Ectodermal cell (in vitro differentiated cells): ENCODE data around the gene SYNPO.

ENCODE experiments used
- H3K27ac ChIP-seq: 2 replicates; pipeline ENCODE4 v1.7.0; 2013; ENCODE audit warnings: mild to moderate bottlenecking, low read depth, low read length; ENCODE audit not compliant: insufficient read depth, poor library complexity, severe bottlenecking
- H3K27me3 ChIP-seq: 2 replicates; pipeline ENCODE4 v1.7.0; 2013; ENCODE audit warnings: mild to moderate bottlenecking, low read length; ENCODE audit not compliant: insufficient read depth, control insufficient read depth, poor library complexity, severe bottlenecking
- H3K36me3 ChIP-seq: one replicate; pipeline ENCODE4 v1.7.0; 2013; ENCODE audit warnings: low read length; ENCODE audit not compliant: control insufficient read depth, insufficient read depth
- H3K4me1 ChIP-seq: one replicate; pipeline ENCODE4 v1.7.0; 2013; ENCODE audit warnings: low read length; ENCODE audit not compliant: control insufficient read depth, insufficient read depth
- H3K4me3 ChIP-seq: 2 replicates; pipeline ENCODE4 v1.7.0; 2013; ENCODE audit warnings: low read depth, low read length, control low read depth; ENCODE audit not compliant: insufficient read depth
- H3K9me3 ChIP-seq: 2 replicates; pipeline ENCODE4 v1.7.0; 2013; ENCODE audit warnings: mild to moderate bottlenecking, low read length, moderate library complexity; ENCODE audit not compliant: control insufficient read depth
- WGBS, 2 experiments: methylation state at CpG; one replicate each; pipeline ENCODE4 v1.1.7; 2013; ENCODE audit warnings: missing lambda C conversion rate in 2 of 2; 5-methylcytosine and 5-hydroxymethylcytosine counted together

Gene SYNPO

GRCh38 chr5:150607105-150607504 is 33.4 kb upstream of the SYNPO start:
- H3K4me3 ChIP-seq: no peak overlapping the region
- no peaks in the 10 kb centered on the region for H3K4me1 ChIP-seq
- no peaks in the 10 kb centered on the region for H3K9me3 ChIP-seq
- no peaks in the 10 kb centered on the region for H3K36me3 ChIP-seq
- H3K27ac ChIP-seq: no peak overlapping the region
- WGBS, 2 experiments: 94 to 95% methylated on average over 6 of the region's 6 CpGs
- no peaks in the 10 kb centered on the region for H3K27me3 ChIP-seq

- no peak overlapping the region for H3K27ac ChIP-seq
- 98 to 100% methylated on average over 4 of the region's 4 CpGs for WGBS, 2 experiments
- H3K36me3 ChIP-seq: no peaks in the 10 kb centered on the region
- no peak overlapping the region for H3K4me3 ChIP-seq
- H3K9me3 ChIP-seq: no peaks in the 10 kb centered on the region
- H3K27me3 ChIP-seq: no peaks in the 10 kb centered on the region
- no peaks in the 10 kb centered on the region for H3K4me1 ChIP-seq
Observed at GRCh38 chr5:150607991-150608390, 32.5 kb upstream of the SYNPO start.

- Histone ChIP-seq H3K4me1 (peaks cover under 1% of the 10 kb centered on the region), H3K36me3 (no peaks in the 10 kb centered on the region), H3K27me3 (no peaks in the 10 kb centered on the region), H3K27ac (no peak overlapping the region), H3K4me3 (no peak overlapping the region), H3K9me3 (no peaks in the 10 kb centered on the region)
- WGBS, 2 experiments: 75 to 78% methylated on average over 5 of the region's 5 CpGs
Observed at GRCh38 chr5:150608991-150609390, 31.5 kb upstream of the SYNPO start.

GRCh38 chr5:150609843-150610584 is 30.4 kb upstream of the SYNPO start:
- H3K27me3 ChIP-seq: no peaks in the 10 kb centered on the region
- no peaks in the 10 kb centered on the region for H3K9me3 ChIP-seq
- H3K4me1 ChIP-seq: peaks cover 10% of the 10 kb centered on the region
- no peaks in the 10 kb centered on the region for H3K36me3 ChIP-seq
- WGBS, 2 experiments: 87 to 90% methylated on average over 7 of the region's 7 CpGs
- no peak overlapping the region for H3K4me3 ChIP-seq
- no peak overlapping the region for H3K27ac ChIP-seq

GRCh38 chr5:150611026-150611425 is 29.4 kb upstream of the SYNPO start:
- no peaks in the 10 kb centered on the region for H3K27me3 ChIP-seq
- no peak overlapping the region for H3K27ac ChIP-seq
- H3K9me3 ChIP-seq: no peaks in the 10 kb centered on the region
- H3K4me1 ChIP-seq: peaks cover 16% of the 10 kb centered on the region
- H3K4me3 ChIP-seq: no peak overlapping the region
- no peaks in the 10 kb centered on the region for H3K36me3 ChIP-seq
- 88 to 90% methylated on average over 6 of the region's 6 CpGs for WGBS, 2 experiments

GRCh38 chr5:150612405-150612804 is 28.1 kb upstream of the SYNPO start:
- Histone ChIP-seq H3K36me3 (no peaks in the 10 kb centered on the region), H3K9me3 (no peaks in the 10 kb centered on the region), H3K27me3 (no peaks in the 10 kb centered on the region), H3K27ac (no peak overlapping the region), H3K4me1 (peaks cover 16% of the 10 kb centered on the region), H3K4me3 (no peak overlapping the region)
- 92 to 96% methylated on average over 4 of the region's 4 CpGs for WGBS, 2 experiments

GRCh38 chr5:150612905-150613670 is 27.4 kb upstream of the SYNPO start:
- H3K9me3 ChIP-seq: no peaks in the 10 kb centered on the region
- H3K27ac ChIP-seq: no peak overlapping the region
- no peaks in the 10 kb centered on the region for H3K36me3 ChIP-seq
- H3K27me3 ChIP-seq: no peaks in the 10 kb centered on the region
- H3K4me1 ChIP-seq: peaks cover 16% of the 10 kb centered on the region
- H3K4me3 ChIP-seq: no peak overlapping the region
- WGBS, 2 experiments: 88 to 89% methylated on average over 4 of the region's 4 CpGs

GRCh38 chr5:150613991-150614660 is 26.3 kb upstream of the SYNPO start:
- no peaks in the 10 kb centered on the region for H3K9me3 ChIP-seq
- no peak overlapping the region for H3K4me3 ChIP-seq
- 77 to 81% methylated on average over 9 of the region's 9 CpGs for WGBS, 2 experiments
- H3K27me3 ChIP-seq: no peaks in the 10 kb centered on the region
- H3K27ac ChIP-seq: no peak overlapping the region
- no peaks in the 10 kb centered on the region for H3K36me3 ChIP-seq
- peaks cover 16% of the 10 kb centered on the region for H3K4me1 ChIP-seq

GRCh38 chr5:150614661-150615060 is 25.8 kb upstream of the SYNPO start:
- H3K4me1 ChIP-seq: peaks cover 21% of the 10 kb centered on the region
- H3K9me3 ChIP-seq: no peaks in the 10 kb centered on the region
- no peak overlapping the region for H3K4me3 ChIP-seq
- H3K27ac ChIP-seq: no peak overlapping the region
- H3K36me3 ChIP-seq: no peaks in the 10 kb centered on the region
- H3K27me3 ChIP-seq: no peaks in the 10 kb centered on the region
- WGBS, 2 experiments: 91 to 92% methylated on average over 4 of the region's 4 CpGs

GRCh38 chr5:150615141-150615699 is 25.2 kb upstream of the SYNPO start:
- no peaks in the 10 kb centered on the region for H3K9me3 ChIP-seq
- no peaks in the 10 kb centered on the region for H3K27me3 ChIP-seq
- 42 to 52% methylated on average over 17 of the region's 17 CpGs for WGBS, 2 experiments
- H3K4me3 ChIP-seq: no peak overlapping the region
- no peak overlapping the region for H3K27ac ChIP-seq
- H3K36me3 ChIP-seq: no peaks in the 10 kb centered on the region
- H3K4me1 ChIP-seq: peaks cover 23% of the 10 kb centered on the region
